Endothelial cell of umbilical vein (primary cell): ENCODE data around the gene MACROD2. TPM values are rescaled to one million over a fixed set of nuclear protein-coding genes. Genes with fewer than 3 reads are reported as not detected.

ENCODE experiments used
- BruUV-seq: library from RNA; stranded (reverse); fragments of 400-500 nt; replicated peaks from 2 replicates; lab custom pipeline; 2021; lab: Mats Ljungman, UMichigan
- CTCF ChIA-PET: fragments of 300-600, 350-600 bp; sonication (Branson Sonifier 250); formaldehyde crosslinking; loops from one replicate; lab custom pipeline; 2021; ENCODE audit warnings: antibody characterized with exemption, inconsistent platforms; lab: Charles Lee
- POLR2A ChIA-PET: fragments of 300-600, 350-600 bp; sonication (Branson Sonifier 250); formaldehyde crosslinking; loops from one replicate; lab custom pipeline; 2021; ENCODE audit warnings: antibody characterized with exemption, inconsistent platforms; lab: Charles Lee
- DNase-seq: peaks from one replicate; pipeline ENCODE4 v3.0.0-alpha.2; 2011; ENCODE audit warnings: low read depth, low spot score
- FAIRE-seq: peaks from 2 replicates; lab custom pipeline; 2011; peaks lifted over from hg19 to GRCh38; lab: Jason Lieb, UNC
- H2AFZ ChIP-seq: 2 replicates; pipeline ENCODE4 v1.6.0; 2012; ENCODE audit warnings: low read depth, low read length, control low read depth, inconsistent platforms
- H3K27ac ChIP-seq: 2 replicates; pipeline ENCODE4 v1.5.1; 2011; ENCODE audit warnings: low read depth, mild to moderate bottlenecking, control low read depth, low read length, moderate library complexity; ENCODE audit not compliant: insufficient read depth
- H3K27me3 ChIP-seq, 2 experiments: 2 replicates each; pipeline versions ENCODE4 v1.6.0 to v1.6.1; 2011; ENCODE audit warnings: low read length in 2 of 2, mixed read lengths in 1 of 2; ENCODE audit not compliant: control insufficient read depth in 2 of 2, insufficient read depth in 2 of 2
- H3K36me3 ChIP-seq, 2 experiments: 2 replicates in 1 of 2; 3 replicates in 1 of 2; pipeline ENCODE4 v1.5.1; 2011; ENCODE audit warnings: low read length in 2 of 2, mild to moderate bottlenecking in 1 of 2, moderate library complexity in 1 of 2; ENCODE audit not compliant: control insufficient read depth in 2 of 2, insufficient read depth in 2 of 2; ENCODE audit errors: extremely low read depth in 1 of 2
- H3K4me1 ChIP-seq: 3 replicates; pipeline ENCODE4 v1.5.1; 2011; ENCODE audit warnings: mild to moderate bottlenecking, low read length; ENCODE audit not compliant: control insufficient read depth, insufficient read depth; ENCODE audit errors: extremely low read depth
- H3K4me2 ChIP-seq: 2 replicates; pipeline ENCODE4 v1.6.1; 2011; ENCODE audit warnings: low read length, control low read depth, mixed read lengths; ENCODE audit not compliant: insufficient read depth
- H3K4me3 ChIP-seq, 3 experiments: fragments of 200-600 bp in 1 of 3; sonication (generic), shearing (Covaris generic) in 1 of 3; replicated peaks in 1 of 3; 2 replicates each; pipeline ENCODE4 v1.5.1; 2011 to 2016; ENCODE audit warnings: control low read depth in 3 of 3, low read length in 3 of 3, mild to moderate bottlenecking in 2 of 3, inconsistent platforms in 1 of 3, low read depth in 1 of 3, moderate library complexity in 1 of 3; ENCODE audit not compliant: insufficient read depth in 1 of 3
- H3K79me2 ChIP-seq: 2 replicates; pipeline ENCODE4 v1.6.0; 2012; ENCODE audit warnings: low read length, inconsistent platforms; ENCODE audit not compliant: control insufficient read depth, insufficient read depth
- H3K9ac ChIP-seq: replicated peaks from 2 replicates; pipeline ENCODE3; 2011; ENCODE audit warnings: low read length, control low read depth; ENCODE audit not compliant: insufficient read depth; ENCODE audit errors: extremely low read depth
- H3K9me1 ChIP-seq: replicated peaks from 3 replicates; pipeline ENCODE4 v1.6.0; 2011; ENCODE audit warnings: mild to moderate bottlenecking, low read length; ENCODE audit not compliant: control insufficient read depth, insufficient read depth; ENCODE audit errors: extremely low read depth
- H3K9me3 ChIP-seq: replicated peaks from 2 replicates; pipeline ENCODE4 v1.5.1; 2012; ENCODE audit warnings: low read length, inconsistent platforms; ENCODE audit not compliant: control insufficient read depth, insufficient read depth
- H4K20me1 ChIP-seq: replicated peaks from 2 replicates; pipeline ENCODE3; 2011; ENCODE audit warnings: mild to moderate bottlenecking, low read length; ENCODE audit not compliant: control insufficient read depth, insufficient read depth; ENCODE audit errors: extremely low read depth
- CTCF ChIP-seq, 2 donors: IDR thresholded peaks; 1 replicate in 1 of 2; 2 replicates in 1 of 2; pipeline ENCODE4 v1.5.1; 2011; ENCODE audit warnings: low read length in 2 of 2, mild to moderate bottlenecking in 2 of 2, moderate library complexity in 2 of 2, control low read depth in 1 of 2, inconsistent platforms in 1 of 2, low read depth in 1 of 2; ENCODE audit not compliant: insufficient read depth in 1 of 2; ENCODE audit errors: extremely low read depth in 1 of 2
- EZH2 ChIP-seq: IDR thresholded peaks from 2 replicates; pipeline ENCODE4 v1.6.1; 2012; ENCODE audit warnings: borderline replicate concordance, low read depth, mild to moderate bottlenecking, moderate library complexity, low read length, inconsistent platforms; ENCODE audit not compliant: severe bottlenecking
- FOS ChIP-seq: IDR thresholded peaks from 2 replicates; pipeline ENCODE4 v1.6.1; 2011; ENCODE audit warnings: mild to moderate bottlenecking, low read length, moderate library complexity, borderline replicate concordance; ENCODE audit not compliant: insufficient read depth
- GATA2 ChIP-seq: IDR thresholded peaks from 2 replicates; pipeline ENCODE4 v1.7.0; 2011; ENCODE audit warnings: low read depth, mild to moderate bottlenecking, moderate library complexity, mixed read lengths, low read length; ENCODE audit not compliant: insufficient read length, insufficient read depth
- JUN ChIP-seq: IDR thresholded peaks from 2 replicates; pipeline ENCODE4 v1.6.1; 2011; ENCODE audit warnings: borderline replicate concordance, low read depth; ENCODE audit not compliant: insufficient read length, insufficient read depth
- MAX ChIP-seq: IDR thresholded peaks from 2 replicates; pipeline ENCODE4 v1.6.1; 2011; ENCODE audit not compliant: insufficient read depth, insufficient read length
- MYC ChIP-seq: IDR thresholded peaks from one replicate; pipeline ENCODE4 v1.6.1; 2011; ENCODE audit warnings: mild to moderate bottlenecking, low read depth, low read length
- POLR2A ChIP-seq: IDR thresholded peaks from 2 replicates; pipeline ENCODE4 v1.6.1; 2012; ENCODE audit warnings: low read depth, mild to moderate bottlenecking, control low read depth, low read length
- POLR2AphosphoS5 ChIP-seq: IDR thresholded peaks from 2 replicates; pipeline ENCODE4 v1.6.1; 2012; ENCODE audit warnings: low read depth, mild to moderate bottlenecking, control low read depth, low read length, moderate library complexity; ENCODE audit not compliant: insufficient read depth
- dilution Hi-C: fragments of 300-500 bp; cut with MboI; formaldehyde crosslinking; loops from one replicate; pipeline ENCODE4 v1.15.0; 2019; ENCODE audit warnings: low sequenced_read_pairs; ENCODE audit not compliant: extremely low pct_ligation_motif_present
- intact Hi-C: fragments of 100-400 bp; cut with micrococcal nuclease; formaldehyde crosslinking; loops from one replicate; pipeline ENCODE4 v1.10.0; 2022
- polyA plus RNA-seq, 4 experiments: library from polyadenylated mRNA; depleted of rRNA in 3 of 4; stranded (reverse) in 3 of 4; unstranded in 1 of 4; fragments of >200 nt; gene quantifications; 2 replicates each; pipeline versions ENCODE4 v1.2.1 to v1.2.3, GENCODE V29; 2011 to 2012; ENCODE audit warnings: missing spikeins in 1 of 4
- total RNA-seq: library from RNA; stranded (reverse); gene quantifications from 2 replicates; pipeline ENCODE4 v1.2.3, GENCODE V29; 2021

MACROD2 gene
- total and polyA plus RNA-seq, 2 donors (not counting 3 experiments of a cell fraction or from before 2014, with no cell fraction given): 0.11 to 0.73 TPM

- Histone ChIP-seq H3K36me3 (no peaks in the 10 kb centered on the region), H3K4me2 (peak overlapping the region; percentile 1), H4K20me1 (no peaks in the 10 kb centered on the region), H3K27ac (no peak overlapping the region), H3K79me2 (no peaks in the 10 kb centered on the region), H3K9me1 (no peaks in the 10 kb centered on the region), H2AFZ (no peak overlapping the region), H3K9me3 (no peaks in the 10 kb centered on the region), H3K4me3 (no peak overlapping the region), H3K9ac (no peak overlapping the region), H3K27me3 (no peaks in the 10 kb centered on the region), H3K4me1 (peaks cover 18% of the 10 kb centered on the region)
- TF ChIP-seq GATA2 (no peak), MYC (no peak), MAX (no peak), JUN (no peak), CTCF (IDR thresholded peaks at IDR 0.05; ENCODE audit: extremely low read depth in 1 of 2, insufficient read depth in 1 of 2, low read depth in 1 of 2, low read length in 2 of 2) (no peak), POLR2AphosphoS5 (no peak), FOS (no peak), POLR2A (no peak), EZH2 (no peak)
- BruUV-seq: no TSS peak
- dilution Hi-C loops (no loop called here), intact Hi-C loops (no loop called here)
- POLR2A ChIA-PET: no interaction called here
- FAIRE-seq: no peak
- CTCF ChIA-PET: no interaction called here
- peak; percentile 55 for DNase-seq
Measured at GRCh38 chr20:14488756-14489479, 493.6 kb downstream of the MACROD2 start.
